Suprapubic skin (tissue), 3 donors: ENCODE measurements around the gene OTUB2.

Experiments
- CTCF ChIP-seq, 2 donors: fragments of 200-600 bp in 1 of 2; fragments of 450-650 bp in 1 of 2; sonication (generic) in 1 of 2; IDR thresholded peaks; one replicate each; pipeline ENCODE4 v1.5.1; 2016 to 2019; ENCODE audit warnings: antibody characterized with exemption in 2 of 2, mild to moderate bottlenecking in 1 of 2, moderate library complexity in 1 of 2
- EP300 ChIP-seq: sonication (generic); formaldehyde crosslinking; IDR thresholded peaks from one replicate; pipeline ENCODE4 v1.6.1; 2017; ENCODE audit warnings: antibody characterized with exemption
- POLR2A ChIP-seq, 2 donors: fragments of 450-650 bp; IDR thresholded peaks; one replicate each; pipeline ENCODE4 v1.6.1; 2017; ENCODE audit warnings: antibody characterized with exemption in 2 of 2, mild to moderate bottlenecking in 2 of 2, moderate library complexity in 2 of 2

- TF ChIP-seq CTCF (IDR thresholded peaks at IDR 0.05) (no peak), POLR2A (IDR thresholded peaks at IDR 0.05) (no peak), EP300 (no peak)
Observed at GRCh38 chr14:94074534-94074933, 48.4 kb downstream of the OTUB2 start.
